NCI-H69 (cell line): ENCODE results near the gene EIF2D.

Source experiments
- DNase-seq: peaks from one replicate; lab custom pipeline; 2025; lab: John Stamatoyannopoulos, UW

EIF2D gene

DNA sequence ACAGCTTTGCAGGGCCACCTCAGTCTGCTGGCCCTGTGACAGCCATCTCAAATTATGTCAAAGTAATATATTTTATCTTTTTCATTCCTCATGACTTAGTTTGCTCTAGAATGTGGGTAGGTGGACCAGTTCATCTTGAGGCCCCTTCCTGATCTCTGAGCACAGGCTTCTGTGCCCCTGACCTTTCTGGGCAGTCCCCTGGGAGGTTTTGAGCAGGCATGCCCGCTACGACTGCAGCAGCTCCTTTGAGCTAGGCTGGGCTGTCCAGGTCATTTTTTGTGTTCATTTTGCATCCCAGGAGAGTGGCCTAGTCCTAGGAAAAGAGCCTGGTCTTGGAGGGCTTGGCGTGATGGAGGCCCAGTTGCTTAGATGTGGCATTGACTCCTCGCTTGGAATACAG, 42.7 kb downstream of the EIF2D start:
- no peak for DNase-seq

GRCh38 chr1:206568779-206569352, 43.4 kb downstream of the EIF2D start:
- no peak for DNase-seq

- DNase-seq, result no peak
Measured at GRCh38 chr1:206568256-206568655, 44.0 kb downstream of the EIF2D start.

DNA sequence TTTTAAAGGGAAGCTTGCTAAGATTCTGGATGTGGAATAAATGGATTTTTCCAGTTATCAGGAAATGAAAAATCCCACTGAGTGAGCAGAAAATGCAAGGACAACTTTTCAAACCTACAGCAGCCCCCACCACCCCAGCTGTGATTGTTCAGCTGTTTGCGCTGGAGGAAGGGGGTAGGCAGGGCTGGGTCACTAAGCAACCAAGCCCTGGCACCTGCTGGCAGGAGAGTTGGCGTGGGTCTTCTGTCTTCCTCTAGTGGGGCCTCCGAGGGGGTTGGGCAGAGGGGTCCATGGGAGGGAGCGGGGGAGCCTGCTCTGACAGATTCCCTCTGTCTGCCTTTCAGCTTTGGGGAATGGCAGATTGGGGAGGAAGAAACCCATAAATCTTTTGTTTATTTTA, 45.3 kb downstream of the EIF2D start:
- peak; percentile 75 for DNase-seq

GRCh38 chr1:206565995-206566394, 46.3 kb downstream of the EIF2D start:
- DNase-seq, result no peak

- no peak for DNase-seq
Measured at GRCh38 chr1:206563367-206564207, 48.7 kb downstream of the EIF2D start.

GRCh38 chr1:206560007-206560716, 52.1 kb downstream of the EIF2D start:
- DNase-seq, result peak; percentile 19

DNA sequence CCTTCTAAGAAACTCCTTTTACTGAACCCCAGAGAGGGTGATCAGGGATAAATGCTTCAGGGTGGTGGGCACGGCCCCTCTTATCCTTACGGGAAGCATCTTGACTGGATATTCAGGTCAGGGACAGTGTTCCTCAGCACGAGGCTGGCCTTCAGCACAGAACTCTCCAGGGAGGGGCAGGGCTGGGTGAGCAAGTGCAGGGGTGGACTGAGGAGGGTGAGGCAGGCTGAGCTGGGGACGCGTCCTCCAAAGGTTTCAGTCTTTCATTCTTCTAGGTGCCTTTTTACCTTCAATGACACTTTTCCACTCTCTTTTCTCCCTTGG, 52.6 kb downstream of the EIF2D start:
- no peak for DNase-seq

- DNase-seq, result no peak
Measured at GRCh38 chr1:206558794-206559671, 53.2 kb downstream of the EIF2D start.

DNA sequence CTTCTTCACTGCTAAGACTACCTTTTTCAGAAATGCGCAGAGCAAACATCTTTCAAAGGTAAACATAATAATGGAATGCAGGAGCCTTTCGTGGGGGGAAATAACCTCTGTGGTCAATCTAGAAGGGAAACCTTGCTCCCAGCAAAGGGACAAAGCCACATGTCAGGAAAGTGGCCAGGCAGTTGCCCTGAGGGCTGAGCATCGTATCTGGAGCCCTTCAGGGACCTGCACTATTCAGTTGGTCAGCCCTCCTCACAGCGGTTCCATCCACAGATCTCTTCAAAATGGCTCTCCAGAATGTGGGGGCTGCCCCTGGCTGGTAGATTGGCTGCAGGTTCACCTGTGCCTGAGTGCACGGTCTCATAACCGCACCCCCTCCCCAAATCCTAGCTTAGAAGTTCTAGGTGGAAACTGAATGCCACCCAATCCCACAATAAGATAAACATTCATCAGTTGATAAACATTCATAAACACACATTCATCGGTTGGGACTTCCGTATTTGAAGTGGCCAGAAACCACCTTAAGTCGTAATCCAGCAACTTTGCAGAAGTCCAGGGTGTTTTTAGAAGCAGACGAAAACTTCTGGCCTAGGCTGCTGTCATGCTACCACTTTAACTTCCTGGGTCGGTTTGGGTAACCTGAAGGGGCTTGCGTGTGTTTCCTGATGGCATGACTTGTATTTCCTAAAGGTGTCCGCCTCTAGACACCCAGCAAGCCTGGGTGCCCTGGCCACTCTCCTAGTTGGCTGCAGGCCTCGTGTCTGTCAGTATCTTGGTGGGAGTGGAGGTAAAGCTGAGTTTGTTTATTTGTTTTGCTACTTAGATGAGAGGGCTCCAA, 54.4 kb downstream of the EIF2D start:
- peak; percentile 45 for DNase-seq

GRCh38 chr1:206556750-206557635, 55.3 kb downstream of the EIF2D start:
- DNase-seq, result peak; percentile 87

- DNase-seq, result peak; percentile 63
Measured at GRCh38 chr1:206556047-206556749, 56.1 kb downstream of the EIF2D start.

- DNase-seq, result no peak
Measured at GRCh38 chr1:206555473-206555935, 56.8 kb downstream of the EIF2D start.

- no peak for DNase-seq
Measured at GRCh38 chr1:206554701-206555472, 57.4 kb downstream of the EIF2D start.

DNA sequence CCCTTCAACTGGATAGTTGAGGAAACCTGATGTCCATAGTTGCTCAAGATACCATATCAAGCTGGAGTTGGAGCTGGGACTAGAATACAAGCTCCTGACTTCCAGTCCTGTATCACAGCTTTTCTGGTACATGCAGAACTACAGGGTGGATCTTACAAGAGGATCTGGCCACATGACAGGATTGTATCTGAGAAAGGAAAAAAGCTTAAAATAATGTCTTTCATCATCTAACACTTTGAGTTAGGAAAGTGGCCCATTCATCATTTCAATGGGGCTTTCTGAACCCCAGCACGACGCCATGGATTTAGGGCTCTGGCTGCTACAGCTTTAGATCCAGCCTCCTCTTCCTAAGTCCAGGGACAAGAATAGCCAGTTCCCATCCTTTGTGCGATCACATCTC, 58.1 kb downstream of the EIF2D start:
- DNase-seq, result no peak

DNA sequence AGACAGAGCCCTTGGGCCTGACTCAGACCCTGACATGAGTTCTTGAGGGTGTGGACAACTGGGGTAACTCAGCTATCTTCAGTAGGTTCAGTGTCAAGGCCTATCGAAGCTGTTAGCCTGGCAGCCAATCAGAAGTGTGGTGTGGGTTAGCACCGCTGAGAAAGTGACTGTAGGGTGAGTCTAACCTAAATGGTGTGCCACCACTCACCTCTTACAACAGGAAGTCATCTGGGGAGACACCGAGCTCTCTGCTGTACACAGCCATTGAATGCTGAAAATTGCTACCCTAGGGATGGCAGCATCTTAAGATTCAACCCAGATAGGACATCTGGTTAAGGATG, 60.3 kb downstream of the EIF2D start:
- no peak for DNase-seq

GRCh38 chr1:206551296-206551985, 60.8 kb downstream of the EIF2D start:
- DNase-seq, result no peak

DNA sequence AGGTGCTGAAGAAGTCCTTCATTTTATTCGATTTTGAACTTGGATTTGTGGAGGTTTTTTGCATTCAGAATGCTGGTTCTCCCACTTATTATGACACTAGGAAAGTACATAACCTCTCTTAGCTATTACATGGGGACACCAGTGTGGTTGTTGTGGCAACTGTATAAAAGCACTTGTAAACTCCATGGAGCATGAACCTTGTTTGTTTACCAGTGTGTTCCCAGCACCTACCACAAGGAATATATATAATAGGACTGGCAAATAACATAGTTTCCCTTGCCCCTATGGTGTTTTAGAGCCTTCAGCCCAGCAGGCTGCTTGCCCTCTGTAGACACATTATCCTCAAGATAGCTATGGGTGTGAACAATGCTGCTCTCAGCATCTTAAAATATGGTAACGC, 61.8 kb downstream of the EIF2D start:
- peak; percentile 34 for DNase-seq
